Stimulated activated CD4-positive, alpha-beta T cell treated with anti-CD3 and anti-CD28 coated beads, Interleukin-4, amount 100 ng/mL, for 4 hours (primary cell): ENCODE measurements around the gene SAC3D1.

Experiments used
- DNase-seq, 2 experiments: peaks; one replicate each; pipeline ENCODE4 v3.0.0-alpha.2; 2020

The SAC3D1 gene

GRCh38 chr11:65063532-65063931, 22.5 kb downstream of the SAC3D1 start:
- DNase-seq: no peak

- DNase-seq: no peak
These were observed 23.8 kb downstream of the SAC3D1 start for GRCh38 chr11:65064847-65065240.

- DNase-seq: no peak
These were observed 24.8 kb downstream of the SAC3D1 start for GRCh38 chr11:65065851-65066250.

- DNase-seq: no peak
These were observed 25.3 kb downstream of the SAC3D1 start for GRCh38 chr11:65066315-65066714.

- DNase-seq: no peak
These were observed 25.8 kb downstream of the SAC3D1 start for GRCh38 chr11:65066805-65067291.

GRCh38 chr11:65067446-65067845, 26.4 kb downstream of the SAC3D1 start:
- DNase-seq: no peak

GRCh38 chr11:65069217-65069616, 28.2 kb downstream of the SAC3D1 start:
- DNase-seq: no peak

- DNase-seq: no peak
These were observed 31.1 kb downstream of the SAC3D1 start for GRCh38 chr11:65071907-65072630.

GRCh38 chr11:65072631-65072966, 31.6 kb downstream of the SAC3D1 start:
- no peak for DNase-seq

- DNase-seq: no peak
These were observed 36.4 kb downstream of the SAC3D1 start for GRCh38 chr11:65077451-65077850.

- DNase-seq: peak; percentile 60 to 62
These were observed 37.1 kb downstream of the SAC3D1 start for GRCh38 chr11:65078151-65078550.

GRCh38 chr11:65078786-65079342, 37.9 kb downstream of the SAC3D1 start:
- no peak for DNase-seq

GRCh38 chr11:65083134-65083833, 42.3 kb downstream of the SAC3D1 start:
- DNase-seq: no peak

- peak; percentile 93 to 94 for DNase-seq
These were observed 43.0 kb downstream of the SAC3D1 start, which contains the start of the genes CDCA5 and ZFPL1 for GRCh38 chr11:65083834-65084597. CDCA5 (minus strand) TSS chr11:65084040; CDS start chr11:65083978, 62 bp downstream. ZFPL1 (plus strand) TSS chr11:65084222; CDS start chr11:65084699, 477 bp downstream.

GRCh38 chr11:65084598-65085375, 43.8 kb downstream of the SAC3D1 start:
- DNase-seq: no peak

- no peak for DNase-seq
These were observed 44.4 kb downstream of the SAC3D1 start for GRCh38 chr11:65085446-65085845.

- DNase-seq: no peak
These were observed 45.8 kb downstream of the SAC3D1 start for GRCh38 chr11:65086809-65087208.

GRCh38 chr11:65087216-65087615, 46.2 kb downstream of the SAC3D1 start:
- DNase-seq: no peak

GRCh38 chr11:65087827-65088226, 46.8 kb downstream of the SAC3D1 start:
- no peak for DNase-seq

GRCh38 chr11:65089621-65090020, 48.6 kb downstream of the SAC3D1 start:
- no peak for DNase-seq

- no peak for DNase-seq
These were observed 49.6 kb downstream of the SAC3D1 start for GRCh38 chr11:65090628-65091027.
